Spleen (tissue), 11 donors: ENCODE data around the gene TMCC3. TPM values are rescaled to one million over a fixed set of nuclear protein-coding genes. Genes with fewer than 3 reads are reported as not detected.

Experiments used
- DNase-seq: peaks from one replicate; pipeline ENCODE4 v3.0.0-alpha.2; 2020
- H3K27ac ChIP-seq, 8 donors: fragments of 200-600 bp; sonication (generic) in 7 of 8; 1 replicate in 4 of 8; 2 replicates in 4 of 8; pipeline versions ENCODE4 v1.5.0 to v1.8.0; 2016 to 2021; ENCODE audit warnings: inconsistent platforms in 4 of 8, mild to moderate bottlenecking in 4 of 8, moderate library complexity in 1 of 8
- H3K27me3 ChIP-seq, 7 donors: fragments of 200-600 bp; sonication (generic) in 6 of 7; replicated peaks in 1 of 7; 1 replicate in 4 of 7; 2 replicates in 3 of 7; pipeline versions ENCODE4 v1.5.0 to v1.8.0; 2016 to 2021; ENCODE audit warnings: inconsistent platforms in 3 of 7, mild to moderate bottlenecking in 1 of 7
- H3K36me3 ChIP-seq, 6 donors: fragments of 200-600 bp; sonication (generic) in 5 of 6; 1 replicate in 4 of 6; 2 replicates in 2 of 6; pipeline versions ENCODE4 v1.5.0 to v1.8.0; 2016 to 2021; ENCODE audit warnings: inconsistent platforms in 2 of 6
- H3K4me1 ChIP-seq, 6 donors: fragments of 200-600 bp; sonication (generic) in 5 of 6; 1 replicate in 3 of 6; 2 replicates in 3 of 6; pipeline versions ENCODE4 v1.5.0 to v1.8.0; 2016 to 2021; ENCODE audit warnings: inconsistent platforms in 3 of 6
- H3K4me3 ChIP-seq, 8 donors: fragments of 200-600 bp; sonication (generic) in 7 of 8; 1 replicate in 4 of 8; 2 replicates in 4 of 8; pipeline versions ENCODE4 v1.5.0 to v1.8.0; 2016 to 2021; ENCODE audit warnings: inconsistent platforms in 4 of 8, mild to moderate bottlenecking in 4 of 8, moderate library complexity in 2 of 8
- H3K9me3 ChIP-seq, 8 donors: fragments of 200-600 bp; sonication (generic) in 7 of 8; 1 replicate in 4 of 8; 2 replicates in 4 of 8; pipeline versions ENCODE4 v1.5.0 to v1.8.0; 2016 to 2021; ENCODE audit warnings: inconsistent platforms in 4 of 8
- CTCF ChIP-seq, 11 experiments: fragments of 200-600 bp in 7 of 11; fragments of 450-650 bp in 4 of 11; sonication (generic) in 4 of 11; IDR thresholded peaks in 8 of 11; conservative IDR thresholded peaks in 3 of 11; 1 replicate in 7 of 11; 2 replicates in 4 of 11; pipeline versions ENCODE4 v1.4.0 to v1.8.0; 2016 to 2021; ENCODE audit warnings: antibody characterized with exemption in 11 of 11, inconsistent platforms in 4 of 11, mild to moderate bottlenecking in 1 of 11
- POLR2A ChIP-seq, 3 donors: fragments of 450-650 bp; IDR thresholded peaks; one replicate each; pipeline ENCODE4 v1.5.1; 2017; ENCODE audit warnings: antibody characterized with exemption in 3 of 3, mild to moderate bottlenecking in 1 of 3
- POLR2AphosphoS5 ChIP-seq, 3 donors: sonication (generic); formaldehyde crosslinking; IDR thresholded peaks; one replicate each; pipeline ENCODE4 v1.5.1; 2017; ENCODE audit warnings: antibody characterized with exemption in 3 of 3
- WGBS, 5 donors: extraction: QIAGEN DNeasy Blood & Tissue Kit in 3 of 5; methylation state at CpG; one replicate each; pipeline versions ENCODE4 v1.1.5 to v1.1.7; 2013 to 2018; 5-methylcytosine and 5-hydroxymethylcytosine counted together
- intact Hi-C: fragments of 100-400 bp; cut with DNase I; formaldehyde crosslinking; loops from one replicate; pipeline ENCODE4 v1.15.0; 2023; ENCODE audit warnings: low total_unique reads
- polyA plus RNA-seq, 3 donors: library from polyadenylated mRNA; stranded (reverse); fragments of 200-250 nt; gene quantifications; one replicate each; pipeline ENCODE4 v1.2.1, GENCODE V29; 2013
- total RNA-seq, 7 donors: library from RNA; depleted of rRNA in 3 of 7; stranded (reverse); fragments of >200 nt in 3 of 7; fragmentation: NEBNext Ultra II Directional in 4 of 7; extraction: Animal tissue kit (Norgen Biotek cat#: 25700) in 4 of 7; gene quantifications; one replicate each; pipeline versions ENCODE4 v1.1.0 to v1.2.1, GENCODE V29; 2016 to 2021
- donor health status: healthy with polysubstance abuse.
- donor health status: DM: no; HTN: no; CAD: no; lungs with moderate emphysema.
- donor health status: DM: no; HTN: no; CAD: no.
- donor health status: Bipolar disorder and iron deficiency.
- donor health status: healthy.
- donor health status: DM: no; HTN: no; CAD: no.
- donor health status: DM: yes; HTN: yes; CAD: no.

TMCC3 gene
- total and polyA plus RNA-seq, 10 donors, result 2.9 to 41.3 (median 27.7) TPM

DNA sequence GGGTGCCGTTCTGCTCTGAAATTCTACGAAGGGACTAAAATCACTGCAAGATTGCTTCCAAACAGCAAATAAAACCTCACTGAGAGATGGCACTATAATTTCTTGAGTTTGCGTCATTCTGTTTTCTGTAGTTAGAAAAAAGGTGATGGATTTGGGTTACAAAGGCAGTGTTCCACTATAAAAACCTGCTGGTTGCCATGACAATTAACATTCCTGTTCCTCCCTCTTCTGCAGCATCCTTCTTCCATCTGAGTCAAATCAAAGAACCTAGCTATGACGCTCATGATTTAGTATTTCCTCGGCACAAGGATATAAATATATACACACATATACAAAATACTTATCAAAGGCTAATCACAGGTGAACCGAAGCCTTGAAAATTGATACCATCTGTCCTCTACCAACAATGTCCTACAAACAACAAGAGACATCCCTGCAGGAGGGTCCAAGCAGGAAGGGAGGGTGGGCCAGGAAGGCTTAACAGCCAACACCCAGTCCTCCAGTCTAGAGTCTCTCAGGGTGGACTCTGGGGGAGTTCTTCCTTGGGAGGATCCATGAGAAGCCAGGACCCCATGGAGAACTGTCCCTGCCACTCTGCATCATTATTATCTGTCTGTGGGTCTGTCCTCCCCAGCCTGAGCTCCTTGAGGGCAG lies 21.4 kb downstream of the TMCC3 start:
- intact Hi-C loops, result no loop called here
- 89 to 94% (median 93%) methylated on average over 6 of the region's 6 CpGs for WGBS, 5 donors
- peaks cover 0 to 17% (median 3%) of the 10 kb centered on the region in 6 donors for H3K4me1 ChIP-seq
- no peak for TF ChIP-seq POLR2A (IDR thresholded peaks at IDR 0.05)
- no peak for TF ChIP-seq CTCF (IDR thresholded peaks at IDR 0.05 in 8 of 11, conservative IDR thresholded peaks at IDR 0.05 in 3 of 11)
- no peak for TF ChIP-seq POLR2AphosphoS5 (IDR thresholded peaks at IDR 0.05)
- no peak overlapping the region for H3K4me3 ChIP-seq
- H3K27me3 ChIP-seq, result no peaks in the 10 kb centered on the region
- H3K36me3 ChIP-seq, result no peaks in the 10 kb centered on the region
- DNase-seq, result no peak
- peaks cover 0 to 6% (median 0%) of the 10 kb centered on the region in 8 donors for H3K9me3 ChIP-seq
- no peak overlapping the region for H3K27ac ChIP-seq

- Histone ChIP-seq H3K4me3 (no peak overlapping the region), H3K27ac (no peak overlapping the region), H3K9me3 (peaks cover 0 to 6% (median 0%) of the 10 kb centered on the region in 8 donors), H3K27me3 (no peaks in the 10 kb centered on the region), H3K4me1 (peaks cover 0 to 19% (median 3%) of the 10 kb centered on the region in 6 donors), H3K36me3 (no peaks in the 10 kb centered on the region)
- TF ChIP-seq CTCF (IDR thresholded peaks at IDR 0.05 in 8 of 11, conservative IDR thresholded peaks at IDR 0.05 in 3 of 11) (no peak), POLR2A (IDR thresholded peaks at IDR 0.05) (no peak), POLR2AphosphoS5 (IDR thresholded peaks at IDR 0.05) (no peak)
- WGBS, 5 donors, result 86 to 97% (median 89%) methylated on average over 4 of the region's 4 CpGs
- intact Hi-C loops, result no loop called here
- no peak for DNase-seq
Measured at GRCh38 chr12:94628369-94628768, 22.0 kb downstream of the TMCC3 start.

DNA sequence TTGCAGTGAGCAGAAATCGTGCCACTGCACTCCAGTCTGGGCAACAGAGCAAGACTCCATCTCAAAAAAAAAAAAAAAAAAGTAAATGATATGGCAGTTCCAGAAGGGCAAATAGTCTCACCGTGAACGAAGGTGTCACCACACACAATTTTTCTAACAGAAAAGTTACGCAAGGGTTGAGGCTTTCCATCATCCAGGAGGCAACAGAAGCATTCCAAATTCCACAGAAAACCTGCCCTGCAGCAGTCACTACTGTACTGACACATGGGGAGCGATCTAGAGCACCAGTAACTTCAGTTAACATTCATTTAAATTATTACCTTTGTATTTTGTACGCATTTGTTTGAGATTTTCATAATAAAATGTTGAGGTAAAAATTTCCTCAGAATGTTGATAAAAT lies 24.8 kb downstream of the TMCC3 start:
- H3K9me3 ChIP-seq, result peaks cover 0 to 6% (median 0%) of the 10 kb centered on the region in 8 donors
- peaks cover 6 to 29% (median 22%) of the 10 kb centered on the region in 6 donors for H3K4me1 ChIP-seq
- H3K27ac ChIP-seq, result no peak overlapping the region
- TF ChIP-seq CTCF (IDR thresholded peaks at IDR 0.05 in 8 of 11, conservative IDR thresholded peaks at IDR 0.05 in 3 of 11) (no peak), POLR2AphosphoS5 (IDR thresholded peaks at IDR 0.05) (no peak), POLR2A (IDR thresholded peaks at IDR 0.05) (no peak)
- H3K4me3 ChIP-seq, result no peak overlapping the region
- 91 to 99% (median 96%) methylated on average over 6 of the region's 6 CpGs for WGBS, 5 donors
- H3K27me3 ChIP-seq, result no peaks in the 10 kb centered on the region
- H3K36me3 ChIP-seq, result no peaks in the 10 kb centered on the region
- intact Hi-C loops, result no loop called here
- DNase-seq, result no peak

- intact Hi-C loops, result no loop called here
- Histone ChIP-seq H3K4me3 (no peak overlapping the region), H3K4me1 (peaks cover 6 to 29% (median 22%) of the 10 kb centered on the region in 6 donors), H3K27ac (no peak overlapping the region), H3K9me3 (peaks cover 0 to 6% (median 0%) of the 10 kb centered on the region in 8 donors), H3K36me3 (no peaks in the 10 kb centered on the region), H3K27me3 (no peaks in the 10 kb centered on the region)
- TF ChIP-seq POLR2AphosphoS5 (IDR thresholded peaks at IDR 0.05) (no peak), CTCF (IDR thresholded peaks at IDR 0.05 in 8 of 11, conservative IDR thresholded peaks at IDR 0.05 in 3 of 11) (no peak), POLR2A (IDR thresholded peaks at IDR 0.05) (no peak)
- no peak for DNase-seq
- 77 to 88% (median 83%) methylated on average over 11 of the region's 11 CpGs for WGBS, 5 donors
Measured at GRCh38 chr12:94623161-94623920, 27.0 kb downstream of the TMCC3 start.
